ENCODE measurements around the gene PHACTR1.

Gene PHACTR1

GRCh38 chr6:12785921-12786320, 69.4 kb downstream of the PHACTR1 start:
- no peak for TF ChIP-seq REST (IDR thresholded peaks at IDR 0.05; ENCODE audit: insufficient replicate concordance, low read depth)
- TF ChIP-seq CTCF (IDR thresholded peaks at IDR 0.05; ENCODE audit: insufficient read depth, low read length): no peak
- no peak for TF ChIP-seq POLR2AphosphoS5 (IDR thresholded peaks at IDR 0.05; ENCODE audit: low read depth)
- TF ChIP-seq GABPA (IDR thresholded peaks at IDR 0.05; ENCODE audit: low read depth): no peak
- no peak for TF ChIP-seq SPI1 (IDR thresholded peaks at IDR 0.05; ENCODE audit: borderline replicate concordance, low read depth)
- Histone ChIP-seq H3K27ac (replicated peaks) (no peak overlapping the region), H3K4me3 (replicated peaks; ENCODE audit: insufficient read depth, low read length) (no peak overlapping the region), H3K27me3 (ENCODE audit: insufficient read depth, poor library complexity, severe bottlenecking) (peaks cover 2% of the 10 kb centered on the region)
- no peak for DNase-seq (ENCODE audit: low read depth in 1 of 2, low spot score in 1 of 2)

GRCh38 chr6:12791371-12791770, 74.8 kb downstream of the PHACTR1 start:
- Histone ChIP-seq H3K4me3 (replicated peaks; ENCODE audit: insufficient read depth, low read length) (no peak overlapping the region), H3K27me3 (ENCODE audit: insufficient read depth, poor library complexity, severe bottlenecking) (peaks cover 2% of the 10 kb centered on the region), H3K27ac (replicated peaks) (no peak overlapping the region)
- no peak for TF ChIP-seq CTCF (IDR thresholded peaks at IDR 0.05; ENCODE audit: insufficient read depth, low read length)
- TF ChIP-seq GABPA (IDR thresholded peaks at IDR 0.05; ENCODE audit: low read depth): no peak
- no peak for TF ChIP-seq SPI1 (IDR thresholded peaks at IDR 0.05; ENCODE audit: borderline replicate concordance, low read depth)
- no peak for TF ChIP-seq REST (IDR thresholded peaks at IDR 0.05; ENCODE audit: insufficient replicate concordance, low read depth)
- TF ChIP-seq POLR2AphosphoS5 (IDR thresholded peaks at IDR 0.05; ENCODE audit: low read depth): no peak
- DNase-seq (ENCODE audit: low read depth in 1 of 2, low spot score in 1 of 2): no peak

DNA sequence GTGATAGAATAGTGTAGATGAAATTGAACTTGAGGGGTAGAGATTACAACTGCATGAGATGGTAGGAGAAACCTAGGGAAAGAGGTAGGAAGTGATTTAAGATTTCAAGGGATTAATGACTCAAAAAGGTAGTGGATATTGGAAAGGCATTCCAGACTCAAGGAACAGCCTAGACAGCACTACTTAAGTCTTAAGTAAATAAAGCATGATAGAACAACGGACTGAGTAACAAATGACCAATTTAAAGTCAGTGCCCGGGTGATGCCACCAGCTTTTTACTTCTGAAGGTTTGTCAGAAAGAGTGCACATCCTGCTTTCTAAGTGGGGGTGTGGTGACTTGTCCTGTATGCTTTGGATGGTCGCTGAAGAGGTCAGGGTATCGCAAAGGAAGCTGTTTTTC, 81.8 kb downstream of the PHACTR1 start:
- no peak overlapping the region for H3K4me3 ChIP-seq (replicated peaks; ENCODE audit: insufficient read depth, low read length)
- no peak for DNase-seq (ENCODE audit: low read depth in 1 of 2, low spot score in 1 of 2)
- peaks cover 4% of the 10 kb centered on the region for H3K27me3 ChIP-seq (ENCODE audit: insufficient read depth, poor library complexity, severe bottlenecking)
- TF ChIP-seq CTCF (IDR thresholded peaks at IDR 0.05; ENCODE audit: insufficient read depth, low read length) (no peak), POLR2AphosphoS5 (IDR thresholded peaks at IDR 0.05; ENCODE audit: low read depth) (no peak), GABPA (IDR thresholded peaks at IDR 0.05; ENCODE audit: low read depth) (no peak), REST (IDR thresholded peaks at IDR 0.05; ENCODE audit: insufficient replicate concordance, low read depth) (no peak), SPI1 (IDR thresholded peaks at IDR 0.05; ENCODE audit: borderline replicate concordance, low read depth) (no peak)
- H3K27ac ChIP-seq (replicated peaks): no peak overlapping the region
